Suprapubic skin (tissue), 4 donors: Measurements from ENCODE around the gene PTMA.

Experiments
- CTCF ChIP-seq, 2 donors: fragments of 200-600 bp in 1 of 2; fragments of 450-650 bp in 1 of 2; sonication (generic) in 1 of 2; IDR thresholded peaks; one replicate each; pipeline ENCODE4 v1.5.1; 2016 to 2019; ENCODE audit warnings: antibody characterized with exemption in 2 of 2, mild to moderate bottlenecking in 1 of 2, moderate library complexity in 1 of 2
- EP300 ChIP-seq: sonication (generic); formaldehyde crosslinking; IDR thresholded peaks from one replicate; pipeline ENCODE4 v1.6.1; 2017; ENCODE audit warnings: antibody characterized with exemption
- POLR2A ChIP-seq, 2 donors: fragments of 450-650 bp; IDR thresholded peaks; one replicate each; pipeline ENCODE4 v1.6.1; 2017; ENCODE audit warnings: antibody characterized with exemption in 2 of 2, mild to moderate bottlenecking in 2 of 2, moderate library complexity in 2 of 2
- POLR2AphosphoS5 ChIP-seq, 3 donors: sonication (generic); formaldehyde crosslinking; IDR thresholded peaks; one replicate each; pipeline ENCODE4 v1.6.1; 2017; ENCODE audit warnings: antibody characterized with exemption in 3 of 3

- no peak for TF ChIP-seq POLR2AphosphoS5 (IDR thresholded peaks at IDR 0.05)
- no peak for TF ChIP-seq CTCF (IDR thresholded peaks at IDR 0.05)
- TF ChIP-seq POLR2A (IDR thresholded peaks at IDR 0.05) = no peak
- TF ChIP-seq EP300 = no peak
Observed at GRCh38 chr2:231737761-231738160, 29.4 kb downstream of the PTMA start.
